HFFc6 (cell line): ENCODE measurements around the gene FBXW5. TPM values are rescaled to one million over a fixed set of nuclear protein-coding genes. Genes with fewer than 3 reads are reported as not detected.

Source experiments
- DNase-seq: peaks from one replicate; pipeline ENCODE4 v3.0.0-alpha.2; 2018
- H3K27ac Mint-ChIP-seq: 2 replicates; pipeline ENCODE4 v1.8.0; 2020; ENCODE audit warnings: mild to moderate bottlenecking, mixed read lengths
- H3K27me3 Mint-ChIP-seq: 2 replicates; pipeline ENCODE4 v1.8.0; 2021; ENCODE audit warnings: mild to moderate bottlenecking, moderate library complexity, mixed read lengths; ENCODE audit not compliant: insufficient read depth
- H3K36me3 Mint-ChIP-seq: 2 replicates; pipeline ENCODE4 v1.8.0; 2021; ENCODE audit warnings: low read depth, mixed read lengths
- H3K4me1 Mint-ChIP-seq: 2 replicates; pipeline ENCODE4 v1.8.0; 2020; ENCODE audit warnings: low read depth, mixed read lengths
- H3K4me3 Mint-ChIP-seq: 2 replicates; pipeline ENCODE4 v1.8.0; 2020; ENCODE audit warnings: mild to moderate bottlenecking, moderate library complexity, mixed read lengths
- H3K9me3 Mint-ChIP-seq: 2 replicates; pipeline ENCODE4 v1.8.0; 2020; ENCODE audit warnings: mild to moderate bottlenecking, mixed read lengths
- total RNA-seq, 6 experiments: library from RNA; stranded (reverse); fragmentation: NEBNext Ultra II Directional; extraction: Animal tissue kit (Norgen Biotek cat#: 25700); gene quantifications; 2 replicates in 1 of 6; 3 replicates in 5 of 6; pipeline ENCODE4 v1.2.3, GENCODE V29; 2021
- TF ChIP-seq, protein P1 (sequence below): fragments of 200-600 bp; sonication (generic); IDR thresholded peaks from 2 replicates; pipeline ENCODE4 v1.5.0; 2021; ENCODE audit warnings: antibody characterized with exemption, mild to moderate bottlenecking

FBXW5 gene
- total RNA-seq, 6 experiments from 2014 or later, result 89.1 to 102 (median 94.4) TPM

DNA sequence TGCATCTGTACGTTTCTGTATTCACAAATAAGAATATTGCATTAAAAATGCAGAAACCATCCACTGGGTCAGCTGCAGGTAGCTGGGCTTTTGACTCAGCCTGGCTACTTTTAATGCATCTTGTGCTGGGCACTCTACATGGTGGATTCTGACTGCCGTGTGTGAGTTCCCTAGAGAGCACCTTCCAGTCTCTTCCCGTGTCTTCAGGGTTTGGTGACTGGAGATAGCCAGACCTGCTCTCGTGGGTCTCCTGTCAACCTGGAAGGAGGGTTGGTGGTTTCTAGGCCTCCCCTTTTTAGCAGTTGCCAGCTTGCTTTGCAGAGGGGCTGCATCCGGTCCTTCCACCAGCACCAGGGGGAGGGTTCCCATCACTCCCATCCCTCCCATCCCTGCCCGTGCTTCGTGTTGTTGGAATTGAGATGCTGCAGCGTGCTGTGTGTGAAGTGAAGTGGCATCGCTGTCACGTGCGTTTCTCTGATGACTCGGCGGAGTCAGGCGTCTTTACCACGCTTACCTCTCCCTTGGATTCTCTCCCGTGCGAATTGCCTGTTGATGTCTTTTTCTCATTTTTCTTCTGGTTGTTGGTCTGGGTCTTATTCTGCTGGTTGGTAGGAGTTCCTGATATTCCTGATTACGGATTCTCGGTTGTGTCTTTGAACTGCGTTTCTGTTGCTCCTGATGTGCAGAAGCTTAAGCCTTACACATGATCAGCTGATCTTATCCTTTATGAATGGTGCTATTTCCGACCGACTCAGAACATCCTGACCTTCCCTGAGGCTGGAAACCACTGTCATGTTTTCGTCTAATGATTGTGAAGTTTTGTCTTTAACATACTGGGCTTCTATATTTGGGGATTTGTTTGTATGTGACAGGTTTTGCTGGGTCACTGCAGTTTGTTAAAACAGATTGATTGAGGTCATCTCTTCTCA is 16.9 kb downstream of the FBXW5 start:
- peaks cover 22% of the 10 kb centered on the region for H3K36me3 Mint-ChIP-seq
- H3K4me1 Mint-ChIP-seq, result peaks cover 9% of the 10 kb centered on the region
- H3K4me3 Mint-ChIP-seq, result no peak overlapping the region
- DNase-seq, result no peak
- H3K27me3 Mint-ChIP-seq, result peaks cover 2% of the 10 kb centered on the region; the same call in 1 of the 2 replicates
- peak overlapping the region; percentile 21; the same call in 1 of the 2 replicates for H3K27ac Mint-ChIP-seq
- TF ChIP-seq, protein P1, sequence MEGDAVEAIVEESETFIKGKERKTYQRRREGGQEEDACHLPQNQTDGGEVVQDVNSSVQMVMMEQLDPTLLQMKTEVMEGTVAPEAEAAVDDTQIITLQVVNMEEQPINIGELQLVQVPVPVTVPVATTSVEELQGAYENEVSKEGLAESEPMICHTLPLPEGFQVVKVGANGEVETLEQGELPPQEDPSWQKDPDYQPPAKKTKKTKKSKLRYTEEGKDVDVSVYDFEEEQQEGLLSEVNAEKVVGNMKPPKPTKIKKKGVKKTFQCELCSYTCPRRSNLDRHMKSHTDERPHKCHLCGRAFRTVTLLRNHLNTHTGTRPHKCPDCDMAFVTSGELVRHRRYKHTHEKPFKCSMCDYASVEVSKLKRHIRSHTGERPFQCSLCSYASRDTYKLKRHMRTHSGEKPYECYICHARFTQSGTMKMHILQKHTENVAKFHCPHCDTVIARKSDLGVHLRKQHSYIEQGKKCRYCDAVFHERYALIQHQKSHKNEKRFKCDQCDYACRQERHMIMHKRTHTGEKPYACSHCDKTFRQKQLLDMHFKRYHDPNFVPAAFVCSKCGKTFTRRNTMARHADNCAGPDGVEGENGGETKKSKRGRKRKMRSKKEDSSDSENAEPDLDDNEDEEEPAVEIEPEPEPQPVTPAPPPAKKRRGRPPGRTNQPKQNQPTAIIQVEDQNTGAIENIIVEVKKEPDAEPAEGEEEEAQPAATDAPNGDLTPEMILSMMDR, result no peak
- H3K9me3 Mint-ChIP-seq, result no peaks in the 10 kb centered on the region

DNA sequence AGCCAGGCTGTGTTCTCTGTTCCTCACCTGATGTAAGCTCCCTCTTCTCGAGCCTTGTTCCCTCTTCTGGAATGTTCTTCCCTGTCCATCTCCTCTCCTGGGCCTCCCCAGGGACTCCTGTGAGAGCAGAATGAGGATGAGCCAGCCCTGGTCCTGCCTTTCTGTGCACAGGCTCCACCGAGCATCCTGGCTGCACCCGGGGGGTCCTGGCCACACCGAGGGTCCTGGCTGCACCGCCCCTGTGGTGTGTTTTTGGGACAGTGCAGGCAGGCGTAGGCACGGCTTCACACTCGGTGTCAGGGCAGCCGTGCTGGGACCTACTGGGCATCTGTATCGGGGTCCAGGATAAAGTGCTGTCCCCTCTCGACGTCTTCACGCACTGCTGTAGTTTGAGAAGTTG is 17.8 kb downstream of the FBXW5 start:
- no peak for DNase-seq
- peaks cover 17% of the 10 kb centered on the region for H3K36me3 Mint-ChIP-seq
- H3K4me3 Mint-ChIP-seq, result no peak overlapping the region
- no peak overlapping the region for H3K27ac Mint-ChIP-seq
- H3K27me3 Mint-ChIP-seq, result peaks cover 3% of the 10 kb centered on the region; the same call in 1 of the 2 replicates
- TF ChIP-seq, protein P1, result no peak
- H3K9me3 Mint-ChIP-seq, result no peaks in the 10 kb centered on the region
- H3K4me1 Mint-ChIP-seq, result peaks cover 9% of the 10 kb centered on the region

DNA sequence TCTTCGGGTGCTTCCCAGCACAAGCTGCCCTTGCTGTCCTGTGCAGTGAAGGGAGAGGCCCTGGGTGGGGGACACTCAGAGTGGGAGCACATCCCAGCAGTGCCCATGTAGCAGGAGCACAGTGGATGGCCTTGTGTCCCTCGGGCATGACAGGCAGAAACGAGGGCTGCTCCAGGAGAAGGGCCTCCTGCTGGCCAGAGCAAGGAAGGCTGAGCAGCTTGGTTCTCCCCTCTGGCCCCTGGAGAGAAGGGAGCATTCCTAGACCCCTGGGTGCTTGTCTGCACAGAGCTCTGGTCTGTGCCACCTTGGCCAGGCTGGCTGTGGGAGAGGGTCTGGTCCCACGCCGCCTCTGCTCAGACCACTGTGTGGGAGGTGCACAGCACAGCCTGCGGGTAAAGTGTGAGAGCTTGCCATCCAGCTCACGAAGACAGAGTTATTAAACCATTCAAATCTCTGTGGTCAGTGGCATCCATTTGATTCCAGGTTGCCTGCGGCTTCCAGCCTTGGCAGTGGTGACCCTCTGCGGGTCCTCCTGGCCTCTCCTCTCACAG is 18.3 kb downstream of the FBXW5 start:
- no peak overlapping the region for H3K27ac Mint-ChIP-seq
- no peak for DNase-seq
- H3K9me3 Mint-ChIP-seq, result no peaks in the 10 kb centered on the region
- H3K27me3 Mint-ChIP-seq, result peaks cover 3% of the 10 kb centered on the region; the same call in 1 of the 2 replicates
- H3K4me1 Mint-ChIP-seq, result peaks cover 9% of the 10 kb centered on the region
- no peak overlapping the region for H3K4me3 Mint-ChIP-seq
- TF ChIP-seq, protein P1, result peak; percentile 41; the same call in 1 of the 2 replicates
- H3K36me3 Mint-ChIP-seq, result peaks cover 13% of the 10 kb centered on the region; the same call in 1 of the 2 replicates

DNA sequence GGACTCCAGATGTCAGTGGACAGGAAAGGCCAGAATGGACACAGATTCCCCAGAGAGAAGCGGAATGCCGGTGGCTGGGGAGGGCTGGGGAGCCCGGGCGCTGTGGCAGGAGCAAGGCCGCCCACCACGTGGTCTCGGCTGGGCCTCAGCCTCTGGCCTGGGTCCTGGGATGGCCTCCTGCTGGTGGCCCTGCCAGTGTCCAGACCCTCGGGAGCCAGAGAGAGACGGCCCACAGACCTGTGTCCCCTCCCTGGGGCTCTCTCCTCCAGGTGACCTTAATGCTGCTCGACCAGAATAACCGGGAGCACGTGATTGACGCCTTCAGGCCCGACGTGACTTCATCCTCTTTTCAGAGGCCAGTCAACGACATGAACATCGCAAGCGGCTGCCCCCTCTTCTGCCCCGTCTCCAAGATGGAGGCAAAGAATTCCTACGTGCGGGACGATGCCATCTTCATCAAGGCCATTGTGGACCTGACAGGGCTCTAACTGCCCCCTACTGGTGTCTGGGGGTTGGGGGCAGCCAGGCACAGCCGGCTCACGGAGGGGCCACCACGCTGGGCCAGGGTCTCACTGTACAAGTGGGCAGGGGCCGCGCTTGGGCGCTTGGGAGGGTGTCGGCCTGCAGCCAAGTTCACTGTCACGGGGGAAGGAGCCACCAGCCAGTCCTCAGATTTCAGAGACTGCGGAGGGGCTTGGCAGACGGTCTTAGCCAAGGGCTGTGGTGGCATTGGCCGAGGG is 19.0 kb downstream of the FBXW5 start:
- Mint-ChIP-seq H3K4me1 (peaks cover 9% of the 10 kb centered on the region), H3K27ac (no peak overlapping the region), H3K4me3 (no peak overlapping the region), H3K36me3 (peaks cover 13% of the 10 kb centered on the region; the same call in 1 of the 2 replicates), H3K9me3 (no peaks in the 10 kb centered on the region), H3K27me3 (peaks cover 3% of the 10 kb centered on the region; the same call in 1 of the 2 replicates)
- no peak for DNase-seq
- TF ChIP-seq, protein P1, result peak; percentile 21; the same call in 1 of the 2 replicates

DNA sequence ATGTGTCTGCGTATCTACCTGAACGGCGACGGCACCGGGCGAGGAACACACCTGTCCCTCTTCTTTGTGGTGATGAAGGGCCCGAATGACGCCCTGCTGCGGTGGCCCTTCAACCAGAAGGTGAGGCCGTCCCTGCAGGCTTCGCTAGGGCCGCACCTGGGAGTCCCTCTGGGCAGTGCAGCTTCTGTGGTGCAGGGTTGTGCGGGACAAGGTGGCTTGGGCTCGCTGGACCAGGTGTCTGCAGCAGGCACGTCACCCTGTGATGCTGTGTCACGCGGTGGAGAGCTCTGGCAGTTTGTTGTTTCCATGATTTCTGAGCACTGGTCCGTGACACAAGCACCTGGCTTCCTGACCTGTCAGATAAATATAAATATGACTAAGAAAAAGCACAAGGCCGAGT is 20.7 kb downstream of the FBXW5 start:
- TF ChIP-seq, protein P1, result no peak
- Mint-ChIP-seq H3K9me3 (no peaks in the 10 kb centered on the region), H3K27ac (no peak overlapping the region), H3K4me1 (peaks cover 9% of the 10 kb centered on the region), H3K4me3 (no peak overlapping the region), H3K27me3 (peaks cover 3% of the 10 kb centered on the region; the same call in 1 of the 2 replicates), H3K36me3 (peaks cover 11% of the 10 kb centered on the region; the same call in 1 of the 2 replicates)
- DNase-seq, result no peak
